Neural cell (in vitro differentiated cells): Measurements from ENCODE around the gene ZCCHC2. TPM values are rescaled to one million over a fixed set of nuclear protein-coding genes. Genes with fewer than 3 reads are reported as not detected.

Source experiments
- H2AFZ ChIP-seq: fragments of 200-600, 300-800 bp; sonication (generic), shearing (Covaris generic); 2 replicates; pipeline ENCODE4 v1.6.0; 2014; ENCODE audit warnings: low read depth, mild to moderate bottlenecking, antibody characterized with exemption, low read length, moderate library complexity
- H3F3A ChIP-seq: fragments of 200-600 bp; shearing (Covaris generic); 2 replicates; pipeline ENCODE4 v1.6.1; 2016; ENCODE audit warnings: mild to moderate bottlenecking, moderate library complexity, mixed read lengths, antibody characterized with exemption, low read length; ENCODE audit not compliant: insufficient read depth, poor library complexity, severe bottlenecking
- H3K27ac ChIP-seq: fragments of 200-600, 300-800 bp; sonication (generic), shearing (Covaris generic); 2 replicates; pipeline ENCODE4 v1.5.1; 2014; ENCODE audit warnings: mild to moderate bottlenecking, low read length, moderate library complexity
- H3K27me3 ChIP-seq: fragments of 300-800, 200-600 bp; sonication (generic), shearing (Covaris generic); 2 replicates; pipeline ENCODE4 v1.6.0; 2014; ENCODE audit warnings: mild to moderate bottlenecking, low read depth, low read length, moderate library complexity; ENCODE audit not compliant: insufficient read depth
- H3K36me3 ChIP-seq: fragments of 300-800, 200-600 bp; sonication (generic), shearing (Covaris generic); 2 replicates; pipeline ENCODE4 v1.5.1; 2014; ENCODE audit warnings: mild to moderate bottlenecking, antibody characterized with exemption, low read length, moderate library complexity; ENCODE audit not compliant: insufficient read depth
- H3K4me2 ChIP-seq: fragments of 300-800, 200-600 bp; sonication (generic), shearing (Covaris generic); 2 replicates; pipeline ENCODE4 v1.6.0; 2014; ENCODE audit warnings: mild to moderate bottlenecking, low read length
- H3K4me3 ChIP-seq: fragments of 300-800, 200-600 bp; sonication (generic), shearing (Covaris generic); 2 replicates; pipeline ENCODE4 v1.5.1; 2014; ENCODE audit warnings: mild to moderate bottlenecking, low read length, moderate library complexity
- H3K79me2 ChIP-seq: fragments of 200-600 bp; shearing (Covaris generic); replicated peaks from 2 replicates; pipeline ENCODE4 v1.6.0; 2014; ENCODE audit warnings: mild to moderate bottlenecking, low read length, moderate library complexity; ENCODE audit not compliant: insufficient read depth
- H3K9ac ChIP-seq: fragments of 300-800, 200-600 bp; sonication (generic), shearing (Covaris generic); 2 replicates; pipeline ENCODE4 v1.6.1; 2016; ENCODE audit warnings: mild to moderate bottlenecking, low read length, mixed read lengths
- H3K9me2 ChIP-seq: fragments of 200-600 bp; shearing (Covaris generic); 2 replicates; pipeline ENCODE4 v1.6.1; 2016; ENCODE audit warnings: mild to moderate bottlenecking, low read length, mixed read lengths; ENCODE audit not compliant: insufficient read depth
- H3K9me3 ChIP-seq: fragments of 200-600, 300-800 bp; sonication (generic), shearing (Covaris generic); 2 replicates; pipeline ENCODE4 v1.6.1; 2016; ENCODE audit warnings: mild to moderate bottlenecking, mixed run types, low read length, moderate library complexity, mixed read lengths
- H4K20me1 ChIP-seq: fragments of 200-600 bp; shearing (Covaris generic); 2 replicates; pipeline ENCODE4 v1.6.1; 2016; ENCODE audit warnings: mild to moderate bottlenecking, mixed run types; ENCODE audit not compliant: insufficient read depth
- CTCF ChIP-seq: fragments of 450-650 bp; IDR thresholded peaks from 2 replicates; pipeline ENCODE4 v1.5.1; 2014; ENCODE audit warnings: antibody characterized with exemption, mild to moderate bottlenecking, moderate library complexity; ENCODE audit not compliant: poor library complexity, severe bottlenecking
- EP300 ChIP-seq: fragments of 450-650 bp; conservative IDR thresholded peaks from 2 replicates; pipeline ENCODE4 v1.6.1; 2014; ENCODE audit warnings: antibody characterized with exemption, mild to moderate bottlenecking, moderate library complexity; ENCODE audit not compliant: poor library complexity, severe bottlenecking
- EZH2 ChIP-seq: fragments of 200-600, 300-800 bp; shearing (Covaris generic), sonication (generic); IDR thresholded peaks from 2 replicates; pipeline ENCODE4 v1.6.1; 2014; ENCODE audit warnings: antibody characterized with exemption, low read length, borderline replicate concordance, mild to moderate bottlenecking; ENCODE audit not compliant: insufficient read depth, poor library complexity, severe bottlenecking
- MXI1 ChIP-seq: fragments of 450-650 bp; conservative IDR thresholded peaks from 2 replicates; pipeline ENCODE4 v1.6.1; 2014; ENCODE audit warnings: antibody characterized with exemption, mild to moderate bottlenecking; ENCODE audit not compliant: poor library complexity, severe bottlenecking
- POLR2AphosphoS5 ChIP-seq: IDR thresholded peaks from 2 replicates; pipeline ENCODE4 v1.6.1; 2012
- RAD21 ChIP-seq: fragments of 450-650 bp; conservative IDR thresholded peaks from 2 replicates; pipeline ENCODE4 v1.6.1; 2014; ENCODE audit warnings: antibody characterized with exemption, mild to moderate bottlenecking, moderate library complexity
- REST ChIP-seq: IDR thresholded peaks from 2 replicates; pipeline ENCODE4 v1.6.1; 2012; ENCODE audit warnings: borderline replicate concordance
- SMC3 ChIP-seq: fragments of 450-650 bp; conservative IDR thresholded peaks from 2 replicates; pipeline ENCODE4 v1.6.1; 2014; ENCODE audit warnings: antibody characterized with exemption, mild to moderate bottlenecking, moderate library complexity; ENCODE audit not compliant: poor library complexity
- TAF1 ChIP-seq: IDR thresholded peaks from 2 replicates; pipeline ENCODE4 v1.6.1; 2012; ENCODE audit warnings: low read depth
- polyA plus RNA-seq: library from polyadenylated mRNA; depleted of rRNA; stranded (reverse); fragments of >200 nt; gene quantifications from 2 replicates; pipeline ENCODE4 v1.2.3, GENCODE V29; 2014

ZCCHC2 gene
- polyA plus RNA-seq, 1 donor from 2014 or later: 3.8 TPM

- Histone ChIP-seq H3F3A (no peaks in the 10 kb centered on the region), H3K36me3 (no peaks in the 10 kb centered on the region), H3K9me2 (no peaks in the 10 kb centered on the region), H3K9me3 (no peaks in the 10 kb centered on the region), H3K27me3 (no peaks in the 10 kb centered on the region), H3K9ac (no peak overlapping the region), H3K27ac (no peak overlapping the region), H3K4me2 (no peak overlapping the region), H4K20me1 (no peaks in the 10 kb centered on the region), H3K4me3 (no peak overlapping the region), H2AFZ (no peak overlapping the region), H3K79me2 (peaks cover 17% of the 10 kb centered on the region)
- TF ChIP-seq POLR2AphosphoS5 (no peak), EP300 (no peak), SMC3 (no peak), TAF1 (no peak), REST (no peak), MXI1 (no peak)
These were observed 8.3 kb downstream of the ZCCHC2 start for GRCh38 chr18:62531078-62531477.

GRCh38 chr18:62531931-62532330 lies 9.1 kb downstream of the ZCCHC2 start:
- TF ChIP-seq REST (no peak), EZH2 (no peak), MXI1 (no peak), POLR2AphosphoS5 (no peak), CTCF (no peak), EP300 (no peak), RAD21 (no peak), TAF1 (no peak), SMC3 (no peak)
- peaks cover 12% of the 10 kb centered on the region for H3K79me2 ChIP-seq

More at GRCh38 chr18:62531931-62532330, 9.1 kb downstream of the ZCCHC2 start:
- no peak overlapping the region for H3K4me2 ChIP-seq
- H3K4me3 ChIP-seq: no peak overlapping the region
- no peaks in the 10 kb centered on the region for H3K36me3 ChIP-seq
- H3K9me3 ChIP-seq: no peaks in the 10 kb centered on the region
- no peaks in the 10 kb centered on the region for H3K9me2 ChIP-seq
- H3F3A ChIP-seq: no peaks in the 10 kb centered on the region
- no peaks in the 10 kb centered on the region for H3K27me3 ChIP-seq
- H3K27ac ChIP-seq: no peak overlapping the region
- H4K20me1 ChIP-seq: no peaks in the 10 kb centered on the region
- no peak overlapping the region for H2AFZ ChIP-seq
- H3K9ac ChIP-seq: no peak overlapping the region
